VCaP (cell line): ENCODE results near the gene KRTAP5-4.

Experiments used
- H3K27ac ChIP-seq: fragments of 450-650 bp; 2 replicates; pipeline ENCODE4 v1.5.1; 2017
- TF ChIP-seq, protein P1 (sequence below): fragments of 450-650 bp; conservative IDR thresholded peaks from 2 replicates; pipeline ENCODE4 v1.5.1; 2017; ENCODE audit warnings: mild to moderate bottlenecking, moderate library complexity

The KRTAP5-4 gene

DNA sequence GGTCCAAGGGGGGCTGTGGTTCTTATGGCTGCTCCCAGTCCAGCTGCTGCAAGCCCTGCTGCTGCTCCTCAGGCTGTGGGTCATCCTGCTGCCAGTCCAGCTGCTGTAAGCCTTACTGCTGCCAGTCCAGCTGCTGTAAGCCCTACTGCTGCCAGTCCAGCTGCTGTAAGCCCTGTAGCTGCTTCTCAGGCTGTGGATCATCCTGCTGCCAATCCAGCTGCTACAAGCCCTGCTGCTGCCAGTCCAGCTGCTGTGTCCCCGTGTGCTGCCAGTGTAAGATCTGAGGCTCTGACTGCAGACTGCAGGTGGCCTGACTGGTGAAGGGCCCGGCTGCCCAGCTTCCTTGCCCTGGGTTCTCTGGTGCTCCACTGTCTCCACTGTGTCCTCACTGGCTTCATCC lies 8.3 kb upstream of the KRTAP5-4 start:
- no peak overlapping the region for H3K27ac ChIP-seq

DNA sequence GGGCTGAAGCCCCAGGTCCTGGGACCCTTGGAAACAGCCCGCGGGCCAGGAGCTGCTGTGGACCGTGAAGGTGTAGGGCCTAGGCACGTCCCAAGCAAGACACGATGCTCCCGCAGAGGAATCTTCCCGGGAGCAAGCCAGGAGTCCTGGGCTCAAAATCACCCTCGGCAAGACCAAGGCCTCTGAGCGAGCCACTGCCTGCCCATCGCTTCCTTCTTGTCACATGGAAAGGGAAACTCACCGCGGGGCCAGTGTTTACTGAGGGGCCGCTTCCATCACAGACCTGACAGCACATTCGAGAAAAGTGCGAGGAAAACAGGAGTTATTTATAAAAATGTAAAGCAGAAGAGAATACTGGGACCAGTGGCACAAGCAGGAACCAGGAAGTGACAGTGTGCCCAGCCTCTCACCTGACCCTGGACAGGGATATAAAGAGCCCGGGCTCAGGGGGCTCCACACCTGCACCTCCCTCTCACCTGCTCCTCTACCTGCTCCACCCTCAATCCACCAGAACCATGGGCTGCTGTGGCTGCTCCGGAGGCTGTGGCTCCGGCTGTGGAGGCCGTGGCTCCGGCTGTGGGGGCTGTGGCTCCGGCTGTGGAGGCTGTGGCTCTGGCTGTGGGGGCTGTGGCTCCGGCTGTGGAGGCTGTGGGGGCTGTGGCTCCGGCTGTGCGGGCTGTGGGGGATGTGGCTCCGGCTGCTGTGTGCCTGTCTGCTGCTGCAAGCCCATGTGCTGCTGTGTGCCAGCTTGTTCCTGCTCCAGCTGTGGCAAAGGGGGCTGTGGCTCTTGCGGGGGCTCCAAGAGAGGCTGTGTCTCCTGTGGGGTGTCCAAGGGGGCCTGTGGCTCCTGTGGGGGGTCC lies 7.6 kb upstream of the KRTAP5-4 start, which contains the start of gene KRTAP5-5:
KRTAP5-5 (plus strand) TSS at position 450 of the 860 bp plus-strand sequence; CDS start at position 516, 66 bp downstream.
- TF ChIP-seq, protein P1, sequence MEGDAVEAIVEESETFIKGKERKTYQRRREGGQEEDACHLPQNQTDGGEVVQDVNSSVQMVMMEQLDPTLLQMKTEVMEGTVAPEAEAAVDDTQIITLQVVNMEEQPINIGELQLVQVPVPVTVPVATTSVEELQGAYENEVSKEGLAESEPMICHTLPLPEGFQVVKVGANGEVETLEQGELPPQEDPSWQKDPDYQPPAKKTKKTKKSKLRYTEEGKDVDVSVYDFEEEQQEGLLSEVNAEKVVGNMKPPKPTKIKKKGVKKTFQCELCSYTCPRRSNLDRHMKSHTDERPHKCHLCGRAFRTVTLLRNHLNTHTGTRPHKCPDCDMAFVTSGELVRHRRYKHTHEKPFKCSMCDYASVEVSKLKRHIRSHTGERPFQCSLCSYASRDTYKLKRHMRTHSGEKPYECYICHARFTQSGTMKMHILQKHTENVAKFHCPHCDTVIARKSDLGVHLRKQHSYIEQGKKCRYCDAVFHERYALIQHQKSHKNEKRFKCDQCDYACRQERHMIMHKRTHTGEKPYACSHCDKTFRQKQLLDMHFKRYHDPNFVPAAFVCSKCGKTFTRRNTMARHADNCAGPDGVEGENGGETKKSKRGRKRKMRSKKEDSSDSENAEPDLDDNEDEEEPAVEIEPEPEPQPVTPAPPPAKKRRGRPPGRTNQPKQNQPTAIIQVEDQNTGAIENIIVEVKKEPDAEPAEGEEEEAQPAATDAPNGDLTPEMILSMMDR, result no peak
- no peak within 1 kb of the TSS for H3K27ac ChIP-seq

More for the DNA sequence above, 8.3 kb upstream of the KRTAP5-4 start:
- TF ChIP-seq, protein P1, result no peak

DNA sequence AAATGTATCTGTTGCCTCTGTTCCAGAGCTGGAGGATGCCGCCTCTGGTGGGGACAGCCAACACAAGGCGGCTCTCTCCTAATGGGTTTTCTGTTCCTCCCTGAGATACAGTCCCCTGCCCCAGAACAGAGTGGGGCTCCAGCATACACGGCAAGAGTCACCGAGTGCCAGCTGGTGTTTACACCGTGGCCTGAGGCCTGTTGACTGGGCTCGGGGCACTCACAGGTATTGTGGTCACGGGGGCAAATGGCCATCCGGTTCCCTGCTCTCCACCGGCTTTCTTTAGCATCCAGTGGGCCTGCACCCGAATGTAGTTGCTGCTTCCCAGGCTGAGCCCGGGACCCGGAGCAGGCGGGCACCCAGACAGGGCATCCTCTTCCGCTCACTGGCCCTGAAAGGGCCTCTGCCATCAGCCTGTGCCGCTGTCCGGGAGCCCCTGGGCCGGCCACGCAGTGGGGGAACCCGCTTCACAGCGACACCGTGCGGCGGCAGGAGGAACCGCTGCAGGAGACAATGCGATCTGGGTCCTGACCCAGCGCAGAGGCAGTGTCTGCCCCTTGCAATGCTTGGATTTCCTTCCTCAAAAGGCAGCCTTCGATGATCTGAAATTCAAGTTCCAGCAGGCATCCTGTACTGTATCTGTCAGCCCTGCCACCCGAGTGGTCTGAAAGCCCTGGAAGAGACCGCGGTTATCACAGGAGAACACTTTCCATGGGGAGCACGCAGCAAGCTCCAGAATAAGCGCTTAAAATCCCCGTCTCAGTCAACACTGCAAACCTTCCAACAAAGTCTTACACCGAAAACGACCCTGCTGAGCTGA lies 6.8 kb upstream of the KRTAP5-4 start:
- TF ChIP-seq, protein P1, result peak; percentile 85

DNA sequence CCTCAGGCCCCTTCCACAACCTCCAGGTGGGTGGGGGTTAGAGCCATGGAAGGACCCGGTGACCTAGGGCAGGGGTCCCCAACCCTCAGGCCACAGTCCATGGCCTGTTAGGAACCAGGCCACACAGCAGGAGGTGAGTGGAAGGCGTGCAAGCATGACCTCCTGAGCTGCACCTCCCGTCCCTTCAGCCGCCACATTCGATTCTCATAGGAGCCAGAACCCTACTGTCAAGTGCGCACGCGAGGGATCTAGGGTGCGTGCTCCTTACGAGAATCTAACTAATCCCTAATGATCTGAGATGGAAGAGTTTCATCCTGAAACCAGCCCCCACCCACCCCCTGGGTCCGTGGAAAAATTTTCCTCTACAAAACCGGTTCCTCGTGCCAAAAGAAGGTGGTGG lies 3.6 kb upstream of the KRTAP5-4 start:
- TF ChIP-seq, protein P1, result no peak
- H3K27ac ChIP-seq, result no peak overlapping the region

More for the DNA sequence above, 6.8 kb upstream of the KRTAP5-4 start:
- no peak overlapping the region for H3K27ac ChIP-seq

DNA sequence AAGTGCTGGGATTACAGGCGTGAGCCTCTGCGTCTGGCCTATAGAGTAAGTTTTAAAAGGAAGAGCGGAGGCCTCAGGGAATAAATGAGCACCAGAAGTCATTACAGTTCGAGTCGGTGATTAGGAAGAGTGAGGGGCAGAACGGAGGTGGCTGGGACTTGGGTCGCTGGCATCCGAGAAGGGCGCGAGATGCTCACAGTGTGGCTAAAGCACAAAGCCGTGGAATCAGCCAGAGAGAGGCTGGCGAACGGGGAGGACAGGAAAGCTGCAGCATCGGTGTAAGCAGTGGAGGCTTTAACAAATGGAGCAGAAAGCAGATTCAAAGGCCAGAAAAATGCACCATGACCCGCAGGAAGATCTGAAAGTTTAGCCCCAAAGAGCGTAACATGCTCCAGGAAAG lies 2.7 kb upstream of the KRTAP5-4 start:
- H3K27ac ChIP-seq, result no peak overlapping the region
- TF ChIP-seq, protein P1, result no peak

DNA sequence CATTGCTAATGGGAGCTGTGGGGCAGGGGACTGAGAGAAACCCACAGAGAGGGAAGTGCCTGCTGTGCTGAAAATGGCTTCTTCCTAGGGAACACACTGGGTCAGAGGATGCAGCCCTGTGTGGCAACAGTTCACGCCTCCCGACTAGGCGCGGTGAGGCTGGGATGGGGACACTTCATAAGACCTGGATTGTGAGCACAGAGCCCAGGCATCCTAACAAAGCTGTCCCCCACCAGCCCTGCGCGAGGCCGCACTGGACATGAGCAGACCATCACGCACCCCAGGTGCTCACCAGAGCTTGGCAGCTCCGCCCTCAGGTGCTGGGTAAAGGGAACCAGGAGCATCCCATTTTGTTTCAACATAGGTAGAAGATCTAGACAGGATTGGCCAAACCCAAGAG lies 1.8 kb upstream of the KRTAP5-4 start:
- no peak overlapping the region for H3K27ac ChIP-seq
- TF ChIP-seq, protein P1, result no peak

DNA sequence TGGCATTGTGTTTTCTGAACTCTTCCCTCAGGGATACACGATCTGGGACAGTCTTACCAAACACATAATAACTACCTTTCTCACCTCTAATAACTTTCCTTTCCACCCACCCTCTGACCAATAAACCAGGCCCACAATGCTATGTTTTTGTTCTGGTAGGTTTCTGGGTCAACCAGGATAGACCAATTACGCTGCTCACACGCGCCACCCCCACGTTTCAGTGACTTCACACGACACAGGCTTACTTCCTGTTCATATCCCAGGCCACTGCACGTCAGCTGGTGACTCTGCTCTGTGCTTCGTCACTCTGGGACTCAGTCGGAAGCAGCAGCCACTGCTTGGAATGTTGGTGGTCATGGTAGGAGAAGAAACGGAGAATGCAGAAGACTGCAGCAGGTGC lies 2.5 kb downstream of the KRTAP5-4 start:
- TF ChIP-seq, protein P1, result no peak
- H3K27ac ChIP-seq, result no peak overlapping the region
